ENCODE data around the gene LRP3. TPM values are rescaled to one million over a fixed set of nuclear protein-coding genes. Genes with fewer than 3 reads are reported as not detected.

Gene LRP3
- total RNA-seq, 1 experiment from 2014 or later: 29.0 TPM

GRCh38 chr19:33252971-33253370, 58.8 kb downstream of the LRP3 start:
- ChIA-PET POLR2A (no interaction called here), CTCF (no interaction called here), RAD21 (ENCODE audit: low non-redundant PET in 1 of 2, low total read pairs in 2 of 2, uncharacterized antibody in 2 of 2, unreplicated experiment in 2 of 2) (no interaction called here)
- DNase-seq (ENCODE audit: low read depth, low spot score): no peak
- peaks cover 10 to 15% of the 10 kb centered on the region in 2 experiments; a peak in 3 of 4 replicates for H3K4me1 ChIP-seq (ENCODE audit: control insufficient read depth in 1 of 2, insufficient read depth in 2 of 2, low read length in 2 of 2)
- H3K9me2 ChIP-seq (ENCODE audit: insufficient read depth): no peaks in the 10 kb centered on the region
- no peaks in the 10 kb centered on the region for H3K36me3 ChIP-seq (ENCODE audit: control insufficient read depth in 1 of 2, insufficient read depth in 2 of 2, low read length in 2 of 2)
- no peak overlapping the region for H3K4me2 ChIP-seq (ENCODE audit: low read length)
- H3K27ac ChIP-seq (ENCODE audit: low read depth, low read length): no peak overlapping the region
- TF ChIP-seq ZFX (IDR thresholded peaks at IDR 0.05) (no peak), SIN3A (IDR thresholded peaks at IDR 0.05; ENCODE audit: low read depth) (no peak), SRF (IDR thresholded peaks at IDR 0.05; ENCODE audit: low read depth) (no peak), TCF7L2 (IDR thresholded peaks at IDR 0.05; ENCODE audit: borderline replicate concordance, extremely low read depth, insufficient read depth, insufficient read length) (no peak), YY1 (IDR thresholded peaks at IDR 0.05; ENCODE audit: extremely low read depth, insufficient replicate concordance, low read depth, low read length) (no peak), POLR2AphosphoS5 (IDR thresholded peaks at IDR 0.05; ENCODE audit: low read depth, low read length) (no peak), EZH2 (IDR thresholded peaks at IDR 0.05) (no peak), JUND (IDR thresholded peaks at IDR 0.05) (no peak), ZNF274 (IDR thresholded peaks at IDR 0.05; ENCODE audit: low read depth, low read length) (no peak)
- TF ChIP-seq, protein P1, sequence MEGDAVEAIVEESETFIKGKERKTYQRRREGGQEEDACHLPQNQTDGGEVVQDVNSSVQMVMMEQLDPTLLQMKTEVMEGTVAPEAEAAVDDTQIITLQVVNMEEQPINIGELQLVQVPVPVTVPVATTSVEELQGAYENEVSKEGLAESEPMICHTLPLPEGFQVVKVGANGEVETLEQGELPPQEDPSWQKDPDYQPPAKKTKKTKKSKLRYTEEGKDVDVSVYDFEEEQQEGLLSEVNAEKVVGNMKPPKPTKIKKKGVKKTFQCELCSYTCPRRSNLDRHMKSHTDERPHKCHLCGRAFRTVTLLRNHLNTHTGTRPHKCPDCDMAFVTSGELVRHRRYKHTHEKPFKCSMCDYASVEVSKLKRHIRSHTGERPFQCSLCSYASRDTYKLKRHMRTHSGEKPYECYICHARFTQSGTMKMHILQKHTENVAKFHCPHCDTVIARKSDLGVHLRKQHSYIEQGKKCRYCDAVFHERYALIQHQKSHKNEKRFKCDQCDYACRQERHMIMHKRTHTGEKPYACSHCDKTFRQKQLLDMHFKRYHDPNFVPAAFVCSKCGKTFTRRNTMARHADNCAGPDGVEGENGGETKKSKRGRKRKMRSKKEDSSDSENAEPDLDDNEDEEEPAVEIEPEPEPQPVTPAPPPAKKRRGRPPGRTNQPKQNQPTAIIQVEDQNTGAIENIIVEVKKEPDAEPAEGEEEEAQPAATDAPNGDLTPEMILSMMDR (IDR thresholded peaks at IDR 0.05 in 2 of 3, conservative IDR thresholded peaks at IDR 0.05 in 1 of 3; ENCODE audit: borderline replicate concordance in 1 of 3, insufficient read depth in 1 of 3, low read depth in 2 of 3, low read length in 2 of 3): no peak
- TF ChIP-seq, protein P2, sequence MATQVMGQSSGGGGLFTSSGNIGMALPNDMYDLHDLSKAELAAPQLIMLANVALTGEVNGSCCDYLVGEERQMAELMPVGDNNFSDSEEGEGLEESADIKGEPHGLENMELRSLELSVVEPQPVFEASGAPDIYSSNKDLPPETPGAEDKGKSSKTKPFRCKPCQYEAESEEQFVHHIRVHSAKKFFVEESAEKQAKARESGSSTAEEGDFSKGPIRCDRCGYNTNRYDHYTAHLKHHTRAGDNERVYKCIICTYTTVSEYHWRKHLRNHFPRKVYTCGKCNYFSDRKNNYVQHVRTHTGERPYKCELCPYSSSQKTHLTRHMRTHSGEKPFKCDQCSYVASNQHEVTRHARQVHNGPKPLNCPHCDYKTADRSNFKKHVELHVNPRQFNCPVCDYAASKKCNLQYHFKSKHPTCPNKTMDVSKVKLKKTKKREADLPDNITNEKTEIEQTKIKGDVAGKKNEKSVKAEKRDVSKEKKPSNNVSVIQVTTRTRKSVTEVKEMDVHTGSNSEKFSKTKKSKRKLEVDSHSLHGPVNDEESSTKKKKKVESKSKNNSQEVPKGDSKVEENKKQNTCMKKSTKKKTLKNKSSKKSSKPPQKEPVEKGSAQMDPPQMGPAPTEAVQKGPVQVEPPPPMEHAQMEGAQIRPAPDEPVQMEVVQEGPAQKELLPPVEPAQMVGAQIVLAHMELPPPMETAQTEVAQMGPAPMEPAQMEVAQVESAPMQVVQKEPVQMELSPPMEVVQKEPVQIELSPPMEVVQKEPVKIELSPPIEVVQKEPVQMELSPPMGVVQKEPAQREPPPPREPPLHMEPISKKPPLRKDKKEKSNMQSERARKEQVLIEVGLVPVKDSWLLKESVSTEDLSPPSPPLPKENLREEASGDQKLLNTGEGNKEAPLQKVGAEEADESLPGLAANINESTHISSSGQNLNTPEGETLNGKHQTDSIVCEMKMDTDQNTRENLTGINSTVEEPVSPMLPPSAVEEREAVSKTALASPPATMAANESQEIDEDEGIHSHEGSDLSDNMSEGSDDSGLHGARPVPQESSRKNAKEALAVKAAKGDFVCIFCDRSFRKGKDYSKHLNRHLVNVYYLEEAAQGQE (IDR thresholded peaks at IDR 0.05; ENCODE audit: low read depth): no peak
- no peaks in the 10 kb centered on the region for H3K27me3 ChIP-seq (ENCODE audit: insufficient read depth, low read length)
- no peaks in the 10 kb centered on the region for H4K20me1 ChIP-seq (ENCODE audit: insufficient read depth)
- intact Hi-C loops (cut with micrococcal nuclease): no loop called here
- no peaks in the 10 kb centered on the region for H3K79me2 ChIP-seq (ENCODE audit: insufficient read depth, low read length)
- no TSS peak for BruUV-seq (replicated peaks)
- H3K9ac ChIP-seq (ENCODE audit: low read length): no peak overlapping the region
- no peak overlapping the region for H3K4me3 ChIP-seq (replicated peaks in 1 of 2; ENCODE audit: low read depth in 1 of 2, low read length in 2 of 2)
- ATAC-seq: no peak
- H3K9me3 ChIP-seq (ENCODE audit: control insufficient read depth in 1 of 2, insufficient read depth in 1 of 2, low read depth in 1 of 2, low read length in 2 of 2): no peaks in the 10 kb centered on the region
- no peak overlapping the region for H2AFZ ChIP-seq (ENCODE audit: low read depth, low read length, poor library complexity, severe bottlenecking)

Data from HCT116 (cell line).